DMS153 (cell line): ENCODE data around the gene CDK19.

Experiments used
- DNase-seq: peaks from one replicate; lab custom pipeline; 2025; lab: John Stamatoyannopoulos, UW

The CDK19 gene

DNA sequence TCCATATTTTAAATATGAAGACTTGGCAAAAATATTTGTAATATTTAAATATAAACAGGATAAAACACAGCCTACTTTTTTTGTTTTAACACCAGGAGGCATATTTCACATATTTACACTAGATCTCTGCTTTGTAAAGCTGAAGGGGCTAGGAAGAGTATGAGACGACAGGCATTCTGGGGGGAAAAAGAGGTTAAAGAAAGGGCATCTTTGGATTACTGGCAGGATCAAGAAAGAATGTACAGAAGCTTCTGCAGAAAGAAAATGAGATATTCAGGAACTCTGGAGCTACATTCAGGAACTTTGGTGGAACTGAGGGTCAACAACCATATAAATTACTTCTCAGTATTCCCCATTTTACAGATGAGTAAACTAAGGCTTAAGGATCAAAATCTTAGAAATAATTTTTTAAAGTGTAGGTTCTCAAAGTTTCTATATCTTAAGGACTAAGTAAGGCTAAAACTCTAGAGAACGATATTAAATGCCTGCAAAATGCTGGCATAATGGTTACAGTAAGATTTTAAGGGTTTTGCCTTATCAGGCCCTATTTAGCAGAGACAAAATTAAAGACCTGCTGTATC is 156.5 kb downstream of the CDK19 start:
- no peak for DNase-seq

GRCh38 chr6:110656492-110656891 is 158.8 kb downstream of the CDK19 start:
- DNase-seq: peak; percentile 21

DNA sequence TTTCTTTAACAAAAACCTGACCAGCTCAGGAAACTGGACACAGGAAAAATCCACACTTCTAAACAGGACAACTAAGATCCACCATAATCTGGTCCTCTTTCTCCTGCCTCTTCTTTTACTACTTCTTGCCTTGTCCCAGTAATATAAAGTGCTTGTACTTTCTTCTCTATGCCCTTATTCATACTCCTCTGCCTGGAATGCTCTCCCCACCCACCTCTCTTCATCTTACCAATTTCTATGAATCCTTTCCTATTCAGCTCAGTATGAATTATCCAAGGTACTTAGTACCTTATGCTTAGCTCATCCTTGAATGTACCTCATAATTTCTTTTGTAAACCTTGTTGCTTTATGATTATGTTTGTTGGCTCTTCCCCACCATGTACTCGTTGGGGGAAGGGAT is 159.4 kb downstream of the CDK19 start:
- no peak for DNase-seq

DNA sequence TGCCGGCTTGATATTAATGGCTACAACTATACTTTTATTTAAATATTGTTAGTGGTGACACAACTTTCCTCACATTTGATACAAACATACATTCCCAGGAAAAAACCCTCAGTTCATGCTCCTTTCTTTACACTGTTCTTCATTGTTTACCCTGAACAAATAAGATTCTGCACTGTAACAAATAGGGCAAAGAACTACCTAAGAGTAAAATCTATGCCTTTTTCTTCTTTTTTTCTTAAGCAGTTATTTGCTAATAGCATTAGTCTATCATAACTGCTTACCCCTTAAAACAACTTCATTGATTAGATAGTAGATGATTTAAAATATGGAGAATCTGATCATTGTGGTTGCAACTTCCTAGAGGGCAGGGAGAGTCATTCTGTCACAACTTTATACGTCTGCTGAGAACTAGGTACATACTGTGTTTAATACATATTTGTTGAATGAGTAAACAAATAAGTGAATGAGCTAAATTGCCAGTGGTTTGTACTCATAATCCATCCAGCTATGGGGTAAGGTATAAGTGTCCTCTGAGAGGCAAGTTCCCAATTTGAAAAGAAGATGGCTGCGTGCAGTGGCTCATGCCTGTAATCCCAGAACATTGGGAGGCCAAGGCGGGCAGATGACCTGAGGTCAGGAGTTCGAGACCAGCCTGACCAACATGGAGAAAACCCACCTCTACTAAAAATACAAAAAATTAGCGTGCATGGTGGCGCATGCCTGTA is 161.0 kb downstream of the CDK19 start:
- DNase-seq: no peak

DNA sequence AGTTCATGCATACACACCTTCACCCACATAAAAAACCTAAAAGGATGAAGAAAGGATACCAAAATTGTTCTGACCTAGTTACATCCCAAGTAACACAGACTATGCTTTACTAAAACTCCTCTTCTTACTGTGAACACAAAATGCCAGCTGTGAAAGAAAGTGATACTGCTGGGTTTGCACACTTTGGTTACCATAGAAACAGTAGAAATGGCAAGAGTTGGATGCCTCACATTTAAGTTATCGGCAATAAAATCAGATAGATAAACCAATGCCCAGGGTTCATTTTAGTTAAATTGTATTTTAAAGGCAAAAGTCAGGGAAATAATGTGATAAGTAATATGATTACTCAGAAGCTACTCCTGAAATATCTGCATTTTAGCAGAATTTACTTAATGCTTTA is 161.9 kb downstream of the CDK19 start:
- DNase-seq: no peak

DNA sequence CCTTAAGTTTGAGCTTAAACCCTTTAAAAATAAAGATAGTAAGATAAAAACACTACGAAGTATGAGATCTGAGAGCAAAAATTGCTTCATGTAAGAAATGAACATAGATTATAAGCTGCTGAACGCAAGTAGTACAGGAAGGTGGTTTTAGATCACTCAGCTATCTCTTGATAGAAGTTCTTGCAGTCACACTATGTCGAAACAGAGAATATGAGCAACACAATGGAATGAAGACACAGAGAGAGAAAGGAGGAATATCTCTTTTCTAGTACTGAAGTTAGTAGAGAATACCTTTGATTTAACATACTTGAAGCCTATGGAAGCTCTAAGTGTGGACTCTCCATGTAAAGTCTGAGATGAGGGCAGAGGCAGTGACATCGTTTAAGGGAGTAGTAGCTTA is 162.7 kb downstream of the CDK19 start:
- DNase-seq: no peak

DNA sequence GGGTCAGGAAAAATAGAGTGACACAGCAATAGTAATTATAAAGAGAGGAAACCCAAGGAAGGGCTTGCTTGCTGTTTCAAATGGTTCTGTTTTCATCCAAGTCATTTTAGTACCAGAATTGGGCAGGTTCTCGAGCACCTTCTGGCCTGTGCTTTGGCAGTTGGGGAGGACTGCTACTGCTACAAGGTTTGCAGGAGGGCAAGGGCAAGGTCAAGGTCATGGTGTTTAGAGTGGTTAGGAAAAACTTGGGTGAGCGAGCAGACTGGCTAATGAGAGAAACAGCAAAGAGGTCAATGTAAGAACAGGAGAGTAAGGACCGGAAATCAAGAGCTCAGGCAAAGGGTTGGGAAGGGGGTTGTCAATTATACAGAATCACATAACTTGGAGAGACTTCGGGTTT is 164.5 kb downstream of the CDK19 start:
- no peak for DNase-seq

DNA sequence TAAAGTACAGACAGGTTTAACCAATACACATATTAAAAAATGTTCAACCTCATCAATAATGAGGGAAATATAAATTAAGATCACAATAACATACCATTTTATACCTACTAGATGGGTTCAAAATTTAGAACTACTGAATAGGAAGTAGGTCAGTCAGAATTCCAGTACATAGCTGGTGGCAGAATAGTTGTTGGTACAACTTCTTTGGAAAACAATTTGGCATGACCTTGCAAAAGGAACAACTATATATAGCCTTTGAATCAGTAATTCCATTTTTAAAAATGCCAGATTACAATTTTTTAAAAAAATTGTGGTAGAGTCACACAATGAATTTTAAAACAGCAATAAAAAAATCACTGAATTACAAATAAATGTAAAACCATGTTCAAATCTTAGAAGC is 165.6 kb downstream of the CDK19 start:
- no peak for DNase-seq

DNA sequence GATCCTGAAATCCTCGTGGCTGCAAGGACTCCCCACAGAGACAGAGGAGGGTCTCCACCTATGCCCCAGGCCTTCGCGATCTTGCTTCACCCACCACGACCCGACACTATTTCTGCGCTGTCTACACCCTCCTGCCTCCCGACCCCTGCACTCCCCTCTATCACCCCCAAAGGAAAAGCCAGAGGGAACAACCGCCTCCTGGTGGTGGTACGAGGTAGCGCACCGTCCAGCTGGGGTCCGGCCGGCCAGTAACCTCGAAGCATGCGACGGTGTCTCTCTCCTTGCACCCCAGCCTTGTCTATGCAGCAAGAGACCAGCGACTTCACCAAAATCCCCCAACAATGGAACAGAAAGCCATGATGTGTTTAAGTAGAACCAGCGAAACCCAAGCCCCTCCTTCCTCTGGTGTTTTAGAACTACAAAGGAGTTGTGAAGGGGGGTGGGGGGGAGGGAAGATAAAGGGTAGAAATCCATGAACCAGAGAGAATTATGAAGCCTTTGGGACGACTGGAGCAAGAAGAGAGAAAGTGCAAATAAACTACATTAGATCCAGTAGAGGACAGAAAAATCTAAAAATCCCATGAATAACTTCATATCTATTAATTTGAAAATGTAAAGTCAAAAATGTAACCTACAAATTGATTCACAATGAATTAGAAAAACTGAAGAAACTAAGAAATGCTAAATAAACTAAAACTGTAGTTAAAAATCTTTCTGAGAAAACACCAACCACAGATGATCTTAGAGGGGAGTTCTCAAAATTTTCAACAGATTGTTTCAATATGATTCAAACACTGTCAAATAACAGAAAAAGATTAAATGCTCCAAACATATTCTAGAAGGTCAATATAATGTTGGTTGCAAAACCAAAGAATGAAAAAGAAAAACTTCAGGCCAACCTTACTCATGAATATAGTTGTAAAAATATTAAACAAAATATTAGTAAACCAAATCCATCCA is 168.0 kb downstream of the CDK19 start:
- DNase-seq: no peak

- no peak for DNase-seq
Observed at GRCh38 chr6:110646419-110646698, 168.9 kb downstream of the CDK19 start.

DNA sequence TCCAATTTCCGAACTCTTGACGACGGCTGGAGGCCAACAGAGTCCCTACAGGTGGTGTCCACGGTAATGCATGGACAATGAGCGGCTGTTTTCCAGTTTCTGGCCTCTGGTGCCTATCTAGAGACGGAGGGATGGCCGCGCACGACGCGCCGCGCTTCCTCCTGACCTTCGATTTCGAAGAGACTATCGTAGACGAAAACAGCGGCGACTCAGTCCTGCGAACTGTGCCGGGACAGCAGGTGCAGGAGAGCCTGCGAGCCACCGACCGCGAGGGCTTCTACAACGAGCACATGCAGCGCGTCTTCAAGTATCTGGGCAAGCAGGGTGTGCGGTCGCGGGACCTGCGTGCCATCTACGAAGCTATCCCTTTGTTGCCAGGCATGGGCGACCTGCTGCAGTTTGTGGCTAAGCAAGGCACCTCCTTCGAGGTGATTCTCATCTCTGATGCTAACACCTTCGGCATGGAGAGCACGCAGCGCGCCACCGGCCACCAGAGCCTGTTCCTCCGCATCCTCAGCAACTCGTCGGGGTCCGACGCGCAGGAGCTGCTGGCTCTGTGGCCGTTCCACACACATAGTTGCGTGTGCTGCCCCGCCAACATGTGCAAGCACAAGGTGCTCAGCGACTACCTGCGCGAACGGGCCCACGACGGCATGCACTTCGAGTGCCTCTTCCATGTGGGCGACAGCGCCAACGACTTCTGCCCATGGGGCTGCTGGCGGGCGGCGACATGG is 169.4 kb downstream of the CDK19 start:
- no peak for DNase-seq

- no peak for DNase-seq
Observed at GRCh38 chr6:110643175-110643574, 172.1 kb downstream of the CDK19 start.

DNA sequence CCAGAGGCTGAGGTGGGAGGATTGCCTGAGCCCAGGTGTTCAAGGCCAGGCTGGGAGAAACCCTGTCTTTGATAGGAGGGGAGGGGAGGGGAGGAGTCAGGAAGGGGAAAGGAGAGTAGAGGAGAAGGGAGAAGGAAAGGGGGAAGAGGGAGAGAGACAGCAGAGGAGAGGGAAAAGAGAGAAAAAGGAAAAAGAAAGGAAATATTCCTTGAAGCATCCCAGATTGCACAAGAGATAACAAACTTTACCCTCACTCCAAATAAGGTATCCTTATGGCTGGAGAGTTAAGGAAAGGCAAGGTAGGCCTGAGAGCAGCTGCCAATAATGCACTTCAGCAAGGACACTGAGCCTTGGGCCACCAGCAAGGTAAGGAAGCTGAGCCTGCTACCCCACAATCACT is 172.6 kb downstream of the CDK19 start:
- DNase-seq: no peak

DNA sequence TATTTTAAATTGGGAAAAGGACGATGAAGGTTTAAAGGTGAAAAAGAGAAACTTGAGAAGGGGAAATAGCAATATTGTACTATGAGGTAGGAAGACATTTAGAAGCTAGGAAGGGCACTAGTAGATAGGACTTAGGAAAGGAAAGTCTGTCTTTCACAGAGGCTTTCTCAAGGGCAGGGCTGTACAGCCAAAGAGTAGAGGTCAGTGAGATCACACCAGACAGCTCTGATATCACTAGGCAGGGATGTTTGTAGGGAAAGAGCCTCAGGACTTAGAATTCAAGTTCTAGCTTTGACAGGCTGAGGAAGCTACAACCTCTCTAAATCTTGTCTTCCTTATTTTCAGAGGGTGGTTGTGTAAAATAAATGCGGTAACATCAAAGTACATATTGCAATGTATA is 178.5 kb downstream of the CDK19 start:
- no peak for DNase-seq

- DNase-seq: no peak
Observed at GRCh38 chr6:110635096-110635495, 180.2 kb downstream of the CDK19 start.

GRCh38 chr6:110633731-110634213 is 181.5 kb downstream of the CDK19 start:
- DNase-seq: no peak

- peak; percentile 90 for DNase-seq
Observed at GRCh38 chr6:110629153-110629552, 186.1 kb downstream of the CDK19 start.

- DNase-seq: no peak
Observed at GRCh38 chr6:110628330-110628729, 186.9 kb downstream of the CDK19 start.

- no peak for DNase-seq
Observed at GRCh38 chr6:110626442-110626841, 188.8 kb downstream of the CDK19 start.

GRCh38 chr6:110625883-110626282 is 189.4 kb downstream of the CDK19 start:
- no peak for DNase-seq

- DNase-seq: no peak
Observed at GRCh38 chr6:110622912-110623578, 192.2 kb downstream of the CDK19 start.

- no peak for DNase-seq
Observed at GRCh38 chr6:110621061-110621460, 194.2 kb downstream of the CDK19 start.
